Measurements from ENCODE around the gene RAP1GAP2. TPM values are rescaled to one million over a fixed set of nuclear protein-coding genes. Genes with fewer than 3 reads are reported as not detected.

RAP1GAP2 gene
- total RNA-seq, 4 donors from 2014 or later: 7.4 to 13.1 (median 10.7) TPM

- intact Hi-C loops (cut with DNase I): no loop called here
- Histone ChIP-seq H3K27me3 (no peaks in the 10 kb centered on the region), H3K36me3 (peaks cover 5 to 63% (median 14%) of the 10 kb centered on the region in 4 donors), H3K4me1 (peaks cover 0 to 11% (median 0%) of the 10 kb centered on the region in 4 donors), H3K4me3 (no peak overlapping the region), H3K27ac (replicated peaks in 1 of 4) (no peak overlapping the region), H3K9me3 (peaks cover 0 to 16% (median 9%) of the 10 kb centered on the region in 4 donors)
- no peak for DNase-seq (ENCODE audit: extremely low spot score)
- WGBS: 86% methylated on average over 25 of the region's 26 CpGs
- no peak for TF ChIP-seq EP300 (IDR thresholded peaks at IDR 0.05)
- no peak for TF ChIP-seq CTCF (IDR thresholded peaks at IDR 0.05)
- TF ChIP-seq POLR2AphosphoS5 (IDR thresholded peaks at IDR 0.05): no peak
- no peak for TF ChIP-seq POLR2A (IDR thresholded peaks at IDR 0.05; ENCODE audit: low read depth)
These were observed 230.1 kb downstream of the RAP1GAP2 start for GRCh38 chr17:3026125-3026855.

- TF ChIP-seq EP300 (IDR thresholded peaks at IDR 0.05) (no peak), POLR2A (IDR thresholded peaks at IDR 0.05; ENCODE audit: low read depth) (no peak), POLR2AphosphoS5 (IDR thresholded peaks at IDR 0.05) (no peak), CTCF (IDR thresholded peaks at IDR 0.05) (no peak)
- Histone ChIP-seq H3K4me1 (peaks cover 0 to 11% (median 0%) of the 10 kb centered on the region in 4 donors), H3K4me3 (no peak overlapping the region), H3K9me3 (peaks cover 0 to 12% (median 9%) of the 10 kb centered on the region in 4 donors), H3K27ac (replicated peaks in 1 of 4) (no peak overlapping the region), H3K27me3 (no peaks in the 10 kb centered on the region), H3K36me3 (peaks cover under 1 to 56% (median 9%) of the 10 kb centered on the region in 4 donors)
- WGBS: 64% methylated on average over 27 of the region's 31 CpGs
- no peak for DNase-seq (ENCODE audit: extremely low spot score)
- intact Hi-C loops (cut with DNase I): no loop called here
These were observed 230.9 kb downstream of the RAP1GAP2 start for GRCh38 chr17:3026856-3027751.

GRCh38 chr17:3027786-3028532 lies 231.7 kb downstream of the RAP1GAP2 start:
- Histone ChIP-seq H3K4me3 (no peak overlapping the region), H3K36me3 (peaks cover 0 to 60% (median 8%) of the 10 kb centered on the region in 4 donors), H3K9me3 (peaks cover 0 to 7% (median 5%) of the 10 kb centered on the region in 4 donors), H3K27ac (replicated peaks in 1 of 4) (no peak overlapping the region), H3K27me3 (no peaks in the 10 kb centered on the region), H3K4me1 (peaks cover 0 to 11% (median 0%) of the 10 kb centered on the region in 4 donors)
- no peak for DNase-seq (ENCODE audit: extremely low spot score)
- TF ChIP-seq EP300 (IDR thresholded peaks at IDR 0.05) (no peak), POLR2A (IDR thresholded peaks at IDR 0.05; ENCODE audit: low read depth) (no peak), CTCF (IDR thresholded peaks at IDR 0.05) (no peak), POLR2AphosphoS5 (IDR thresholded peaks at IDR 0.05) (no peak)
- intact Hi-C loops (cut with DNase I): no loop called here
- 74% methylated on average over 14 of the region's 18 CpGs for WGBS

GRCh38 chr17:3029213-3029913 lies 233.1 kb downstream of the RAP1GAP2 start:
- Histone ChIP-seq H3K9me3 (peaks cover 0 to under 1% (median 0%) of the 10 kb centered on the region in 4 donors), H3K4me1 (peaks cover 0 to 11% (median 0%) of the 10 kb centered on the region in 4 donors), H3K36me3 (peaks cover 0 to 65% (median 11%) of the 10 kb centered on the region in 4 donors), H3K4me3 (no peak overlapping the region), H3K27ac (replicated peaks in 1 of 4) (no peak overlapping the region), H3K27me3 (no peaks in the 10 kb centered on the region)
- DNase-seq (ENCODE audit: extremely low spot score): no peak
- TF ChIP-seq EP300 (IDR thresholded peaks at IDR 0.05): no peak
- no peak for TF ChIP-seq POLR2A (IDR thresholded peaks at IDR 0.05; ENCODE audit: low read depth)
- intact Hi-C loops (cut with DNase I): no loop called here
- WGBS: 86% methylated on average over 18 of the region's 19 CpGs

All from esophagus muscularis mucosa (tissue), 4 donors.